GM18868 (cell line): ENCODE results near the gene SLC2A8.
A peak's percentile ranks its signal among the peaks of the same experiment; 100 is the strongest.

Experiments
- ATAC-seq: cut with Tn5 transposase; IDR thresholded peaks from one replicate; pipeline ENCODE4 v1.9.1; 2021; ENCODE audit warnings: mild to moderate bottlenecking, moderate library complexity; ENCODE audit not compliant: unreplicated experiment

Gene SLC2A8

GRCh38 chr9:127423934-127424675 lies 27.1 kb downstream of the SLC2A8 start, which contains the start of gene ZNF79:
TSS of gene ZNF79 (plus strand) at chr9:127424382. CDS start at chr9:127424788, 406 bp downstream.
- ATAC-seq: peak; percentile 88

- ATAC-seq: no peak
Observed at GRCh38 chr9:127424676-127424999, 27.7 kb downstream of the SLC2A8 start.

- no peak for ATAC-seq
Observed at GRCh38 chr9:127426756-127427155, 29.8 kb downstream of the SLC2A8 start.

GRCh38 chr9:127428348-127428747 lies 31.4 kb downstream of the SLC2A8 start:
- no peak for ATAC-seq

GRCh38 chr9:127430415-127430814 lies 33.4 kb downstream of the SLC2A8 start:
- ATAC-seq: no peak

- no peak for ATAC-seq
Observed at GRCh38 chr9:127437497-127438264, 40.7 kb downstream of the SLC2A8 start.

GRCh38 chr9:127438394-127438793 lies 41.4 kb downstream of the SLC2A8 start:
- ATAC-seq: no peak

GRCh38 chr9:127444283-127444920 lies 47.4 kb downstream of the SLC2A8 start:
- ATAC-seq: no peak

GRCh38 chr9:127444921-127445850 lies 48.2 kb downstream of the SLC2A8 start:
- ATAC-seq: no peak

GRCh38 chr9:127445851-127446712 lies 49.1 kb downstream of the SLC2A8 start:
- ATAC-seq: no peak

- ATAC-seq: no peak
Observed at GRCh38 chr9:127446713-127447415, 49.9 kb downstream of the SLC2A8 start.

GRCh38 chr9:127447416-127448111 lies 50.6 kb downstream of the SLC2A8 start:
- ATAC-seq: no peak

- no peak for ATAC-seq
Observed at GRCh38 chr9:127448112-127448805, 51.3 kb downstream of the SLC2A8 start.

GRCh38 chr9:127449332-127449966 lies 52.5 kb downstream of the SLC2A8 start:
- no peak for ATAC-seq

GRCh38 chr9:127450243-127450760 lies 53.3 kb downstream of the SLC2A8 start:
- ATAC-seq: no peak

- peak; percentile 68 for ATAC-seq
Observed at GRCh38 chr9:127450830-127451607, 54.0 kb downstream of the SLC2A8 start, which contains the start of the genes LRSAM1 and RPL12. TSS of gene LRSAM1 (plus strand) at chr9:127451510. CDS start at chr9:127454528, 3,018 bp downstream. TSS of gene RPL12 (minus strand) at chr9:127451406. CDS start at chr9:127451317, 89 bp downstream.

GRCh38 chr9:127451608-127451857 lies 54.6 kb downstream of the SLC2A8 start:
- ATAC-seq: no peak
